K562 (cell line): Measurements from ENCODE around the gene POLD4. TPM values are rescaled to one million over a fixed set of nuclear protein-coding genes. Genes with fewer than 3 reads are reported as not detected.

Source experiments
- BCL6 ChIP-seq: fragments of 250-450 bp; sonication (Bioruptor Pico); IDR thresholded peaks from 2 replicates; pipeline ENCODE4 v1.4.0; 2020
- CCAR2 ChIP-seq: fragments of 200-400 bp; formaldehyde crosslinking; IDR thresholded peaks from 2 replicates; pipeline ENCODE4 v1.6.1; 2017; ENCODE audit warnings: mild to moderate bottlenecking, low read depth, low read length
- DNMT1 ChIP-seq: fragments of 450-650 bp; IDR thresholded peaks from 2 replicates; pipeline ENCODE4 v1.6.1; 2016; ENCODE audit warnings: antibody characterized with exemption, mild to moderate bottlenecking
- E2F6 ChIP-seq, 2 experiments: IDR thresholded peaks; 2 replicates each; pipeline ENCODE4 v1.6.1; 2011; ENCODE audit warnings: borderline replicate concordance in 1 of 2, control low read depth in 1 of 2, low read depth in 1 of 2, low read length in 1 of 2, mild to moderate bottlenecking in 1 of 2, mixed read lengths in 1 of 2, moderate library complexity in 1 of 2; ENCODE audit not compliant: insufficient read depth in 1 of 2, insufficient read length in 1 of 2, poor library complexity in 1 of 2, severe bottlenecking in 1 of 2; ENCODE audit errors: extremely low read depth in 1 of 2
- EZH2 ChIP-seq: IDR thresholded peaks from 2 replicates; pipeline ENCODE4 v1.6.1; 2012; ENCODE audit warnings: low read depth, mild to moderate bottlenecking, inconsistent platforms, low read length, borderline replicate concordance
- GABPA ChIP-seq: fragments of 200-800 bp; sonication (Bioruptor generic); conservative IDR thresholded peaks from 2 replicates; pipeline ENCODE4 v1.6.1; 2016; ENCODE audit warnings: low read depth, missing genetic modification characterization, missing compliant biosample characterization
- GTF3C2 ChIP-seq: IDR thresholded peaks from 3 replicates; pipeline ENCODE4 v1.6.1; 2011; ENCODE audit warnings: borderline replicate concordance, mild to moderate bottlenecking, moderate library complexity; ENCODE audit not compliant: insufficient read length; ENCODE audit errors: extremely low read depth
- L3MBTL2 ChIP-seq: fragments of 450-650 bp; IDR thresholded peaks from 2 replicates; pipeline ENCODE4 v1.6.1; 2016; ENCODE audit warnings: mild to moderate bottlenecking, moderate library complexity
- POLR2B ChIP-seq: fragments of 450-650 bp; IDR thresholded peaks from 2 replicates; pipeline ENCODE4 v1.6.1; 2018; ENCODE audit warnings: low read depth; ENCODE audit not compliant: partially characterized antibody
- XRCC4 ChIP-seq: IDR thresholded peaks from one replicate; pipeline ENCODE4 v1.6.1; 2011; ENCODE audit not compliant: insufficient read depth, insufficient read length; ENCODE audit errors: extremely low read depth
- YBX1 ChIP-seq: fragments of 450-650 bp; IDR thresholded peaks from 2 replicates; pipeline ENCODE4 v1.7.1; 2016; ENCODE audit warnings: mild to moderate bottlenecking
- ZC3H8 ChIP-seq: fragments of 450-650 bp; IDR thresholded peaks from 2 replicates; pipeline ENCODE4 v1.6.1; 2017
- ZHX1 ChIP-seq: fragments of 150-350 bp; conservative IDR thresholded peaks from 2 replicates; pipeline ENCODE4 v1.6.1; 2014; ENCODE audit warnings: low read length
- ZNF217 ChIP-seq: sonication (generic); formaldehyde crosslinking; IDR thresholded peaks from 2 replicates; pipeline ENCODE4 v1.8.0; 2022; ENCODE audit warnings: mild to moderate bottlenecking, missing genetic modification reagents
- ZNF507 ChIP-seq: conservative IDR thresholded peaks from 2 replicates; pipeline ENCODE4 v1.6.1; 2017; ENCODE audit warnings: missing genetic modification characterization, missing compliant biosample characterization
- polyA plus RNA-seq, 8 experiments: library from polyadenylated mRNA; depleted of rRNA in 4 of 8; stranded (reverse) in 5 of 8; unstranded in 3 of 8; fragments of >200 nt; fragmentation: Nextera tagmentation in 2 of 8; fragmentation: Illumina TruSeq in 1 of 8; extraction: Ambion mirVana in 2 of 8; extraction: Trizol in 1 of 8; gene quantifications; 2 replicates each; pipeline versions ENCODE4 v1.2.1 to v1.2.3, GENCODE V29; 2011 to 2014; ENCODE audit warnings: inconsistent platforms in 1 of 8, missing spikeins in 1 of 8
- total RNA-seq, 7 experiments: library from RNA; depleted of rRNA in 6 of 7; stranded (reverse); fragments of >200 nt in 6 of 7; fragmentation: Illumina TruSeq in 2 of 7; extraction: Trizol in 2 of 7; gene quantifications; 2 replicates each; pipeline versions ENCODE4 v1.2.1 to v1.2.3, GENCODE V29; 2011 to 2021; ENCODE audit warnings: low replicate concordance in 1 of 7
- TF ChIP-seq, protein P1 (sequence below): fragments of 450-650 bp; IDR thresholded peaks from 2 replicates; pipeline ENCODE4 v1.7.1; 2018; ENCODE audit warnings: mild to moderate bottlenecking, low read depth; ENCODE audit not compliant: partially characterized antibody

POLD4 gene
- total and polyA plus RNA-seq, 9 of the 15 experiments (the other 6 are each of a cell fraction or from before 2014, with no cell fraction given) = 5.8 to 64.5 (median 18.3) TPM

- TF ChIP-seq CCAR2 (no peak), POLR2B (peak; percentile 68), ZHX1 (0 out of 2 replicates have a peak, but pooled peaks have one; percentile 36), GABPA (peak; percentile 80), XRCC4 (no peak), ZNF507 (tag) (no peak), BCL6 (CRISPR knock-in tag) (no peak), GTF3C2 (no peak), ZC3H8 (no peak), EZH2 (no peak), DNMT1 (no peak), L3MBTL2 (peak; percentile 36), ZNF217 (CRISPR knock-in tag) (no peak), YBX1 (no peak), E2F6 (IDR thresholded peaks at IDR 0.05; ENCODE audit: borderline replicate concordance in 1 of 2, extremely low read depth in 1 of 2, insufficient read depth in 1 of 2, insufficient read length in 1 of 2, low read depth in 1 of 2, low read length in 1 of 2, poor library complexity in 1 of 2, severe bottlenecking in 1 of 2) (peak; percentile 61 to 79)
- TF ChIP-seq, protein P1, sequence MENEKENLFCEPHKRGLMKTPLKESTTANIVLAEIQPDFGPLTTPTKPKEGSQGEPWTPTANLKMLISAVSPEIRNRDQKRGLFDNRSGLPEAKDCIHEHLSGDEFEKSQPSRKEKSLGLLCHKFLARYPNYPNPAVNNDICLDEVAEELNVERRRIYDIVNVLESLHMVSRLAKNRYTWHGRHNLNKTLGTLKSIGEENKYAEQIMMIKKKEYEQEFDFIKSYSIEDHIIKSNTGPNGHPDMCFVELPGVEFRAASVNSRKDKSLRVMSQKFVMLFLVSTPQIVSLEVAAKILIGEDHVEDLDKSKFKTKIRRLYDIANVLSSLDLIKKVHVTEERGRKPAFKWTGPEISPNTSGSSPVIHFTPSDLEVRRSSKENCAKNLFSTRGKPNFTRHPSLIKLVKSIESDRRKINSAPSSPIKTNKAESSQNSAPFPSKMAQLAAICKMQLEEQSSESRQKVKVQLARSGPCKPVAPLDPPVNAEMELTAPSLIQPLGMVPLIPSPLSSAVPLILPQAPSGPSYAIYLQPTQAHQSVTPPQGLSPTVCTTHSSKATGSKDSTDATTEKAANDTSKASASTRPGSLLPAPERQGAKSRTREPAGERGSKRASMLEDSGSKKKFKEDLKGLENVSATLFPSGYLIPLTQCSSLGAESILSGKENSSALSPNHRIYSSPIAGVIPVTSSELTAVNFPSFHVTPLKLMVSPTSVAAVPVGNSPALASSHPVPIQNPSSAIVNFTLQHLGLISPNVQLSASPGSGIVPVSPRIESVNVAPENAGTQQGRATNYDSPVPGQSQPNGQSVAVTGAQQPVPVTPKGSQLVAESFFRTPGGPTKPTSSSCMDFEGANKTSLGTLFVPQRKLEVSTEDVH = no peak
These were observed 36.0 kb downstream of the POLD4 start (continued) for GRCh38 chr11:67317205-67317887.
